ENCODE data around the gene TEPSIN.

The TEPSIN gene

GRCh38 chr17:81270279-81270678 lies 31.4 kb upstream of the TEPSIN start:
- no peaks in the 10 kb centered on the region for H3K4me1 ChIP-seq (ENCODE audit: control insufficient read depth in 1 of 2, insufficient read depth in 2 of 2, low read length in 2 of 2)
- H3K4me3 ChIP-seq (ENCODE audit: low read depth in 1 of 2, low read length in 2 of 2): no peak overlapping the region
- H3K27ac ChIP-seq (ENCODE audit: low read depth, low read length): no peak overlapping the region
- H3K36me3 ChIP-seq (ENCODE audit: control insufficient read depth in 1 of 2, insufficient read depth in 2 of 2, low read length in 2 of 2): peaks cover 38 to 82% of the 10 kb centered on the region in 2 donors
- H3K27me3 ChIP-seq (ENCODE audit: control insufficient read depth in 1 of 2, insufficient read depth in 2 of 2, low read length in 2 of 2): no peaks in the 10 kb centered on the region
- H3K9me3 ChIP-seq (ENCODE audit: control insufficient read depth in 1 of 2, low read length in 2 of 2): no peaks in the 10 kb centered on the region
- no peak overlapping the region for H3K9ac ChIP-seq (ENCODE audit: low read depth in 1 of 2, low read length in 2 of 2)

GRCh38 chr17:81267390-81268067 lies 28.7 kb upstream of the TEPSIN start:
- Histone ChIP-seq H3K36me3 (ENCODE audit: control insufficient read depth in 1 of 2, insufficient read depth in 2 of 2, low read length in 2 of 2) (peaks cover 21 to 78% of the 10 kb centered on the region in 2 donors), H3K27ac (ENCODE audit: low read depth, low read length) (no peak overlapping the region), H3K4me1 (ENCODE audit: control insufficient read depth in 1 of 2, insufficient read depth in 2 of 2, low read length in 2 of 2) (no peaks in the 10 kb centered on the region), H3K4me3 (ENCODE audit: low read depth in 1 of 2, low read length in 2 of 2) (no peak overlapping the region), H3K9ac (ENCODE audit: low read depth in 1 of 2, low read length in 2 of 2) (no peak overlapping the region), H3K9me3 (ENCODE audit: control insufficient read depth in 1 of 2, low read length in 2 of 2) (no peaks in the 10 kb centered on the region), H3K27me3 (ENCODE audit: control insufficient read depth in 1 of 2, insufficient read depth in 2 of 2, low read length in 2 of 2) (no peaks in the 10 kb centered on the region)

GRCh38 chr17:81265576-81265975 lies 26.7 kb upstream of the TEPSIN start:
- Histone ChIP-seq H3K9ac (ENCODE audit: low read depth in 1 of 2, low read length in 2 of 2) (no peak overlapping the region), H3K4me3 (ENCODE audit: low read depth in 1 of 2, low read length in 2 of 2) (no peak overlapping the region), H3K36me3 (ENCODE audit: control insufficient read depth in 1 of 2, insufficient read depth in 2 of 2, low read length in 2 of 2) (peaks cover 17 to 82% of the 10 kb centered on the region in 2 donors), H3K4me1 (ENCODE audit: control insufficient read depth in 1 of 2, insufficient read depth in 2 of 2, low read length in 2 of 2) (no peaks in the 10 kb centered on the region), H3K27ac (ENCODE audit: low read depth, low read length) (no peak overlapping the region), H3K9me3 (ENCODE audit: control insufficient read depth in 1 of 2, low read length in 2 of 2) (no peaks in the 10 kb centered on the region), H3K27me3 (ENCODE audit: control insufficient read depth in 1 of 2, insufficient read depth in 2 of 2, low read length in 2 of 2) (no peaks in the 10 kb centered on the region)

GRCh38 chr17:81264640-81265039 lies 25.8 kb upstream of the TEPSIN start:
- peaks cover 17 to 84% of the 10 kb centered on the region in 2 donors for H3K36me3 ChIP-seq (ENCODE audit: control insufficient read depth in 1 of 2, insufficient read depth in 2 of 2, low read length in 2 of 2)
- no peak overlapping the region for H3K4me3 ChIP-seq (ENCODE audit: low read depth in 1 of 2, low read length in 2 of 2)
- no peaks in the 10 kb centered on the region for H3K9me3 ChIP-seq (ENCODE audit: control insufficient read depth in 1 of 2, low read length in 2 of 2)
- no peaks in the 10 kb centered on the region for H3K4me1 ChIP-seq (ENCODE audit: control insufficient read depth in 1 of 2, insufficient read depth in 2 of 2, low read length in 2 of 2)
- H3K9ac ChIP-seq (ENCODE audit: low read depth in 1 of 2, low read length in 2 of 2): no peak overlapping the region
- no peaks in the 10 kb centered on the region for H3K27me3 ChIP-seq (ENCODE audit: control insufficient read depth in 1 of 2, insufficient read depth in 2 of 2, low read length in 2 of 2)
- no peak overlapping the region for H3K27ac ChIP-seq (ENCODE audit: low read depth, low read length)

GRCh38 chr17:81263371-81264181 lies 24.7 kb upstream of the TEPSIN start:
- no peaks in the 10 kb centered on the region for H3K4me1 ChIP-seq (ENCODE audit: control insufficient read depth in 1 of 2, insufficient read depth in 2 of 2, low read length in 2 of 2)
- no peaks in the 10 kb centered on the region for H3K27me3 ChIP-seq (ENCODE audit: control insufficient read depth in 1 of 2, insufficient read depth in 2 of 2, low read length in 2 of 2)
- H3K27ac ChIP-seq (ENCODE audit: low read depth, low read length): no peak overlapping the region
- H3K9me3 ChIP-seq (ENCODE audit: control insufficient read depth in 1 of 2, low read length in 2 of 2): no peaks in the 10 kb centered on the region
- H3K36me3 ChIP-seq (ENCODE audit: control insufficient read depth in 1 of 2, insufficient read depth in 2 of 2, low read length in 2 of 2): peaks cover 19 to 87% of the 10 kb centered on the region in 2 donors
- no peak overlapping the region for H3K9ac ChIP-seq (ENCODE audit: low read depth in 1 of 2, low read length in 2 of 2)
- no peak overlapping the region for H3K4me3 ChIP-seq (ENCODE audit: low read depth in 1 of 2, low read length in 2 of 2)

- H3K4me1 ChIP-seq (ENCODE audit: control insufficient read depth in 1 of 2, insufficient read depth in 2 of 2, low read length in 2 of 2): no peaks in the 10 kb centered on the region
- H3K4me3 ChIP-seq (ENCODE audit: low read depth in 1 of 2, low read length in 2 of 2): no peak overlapping the region
- H3K27ac ChIP-seq (ENCODE audit: low read depth, low read length): no peak overlapping the region
- peaks cover 23 to 90% of the 10 kb centered on the region in 2 donors for H3K36me3 ChIP-seq (ENCODE audit: control insufficient read depth in 1 of 2, insufficient read depth in 2 of 2, low read length in 2 of 2)
- no peak overlapping the region for H3K9ac ChIP-seq (ENCODE audit: low read depth in 1 of 2, low read length in 2 of 2)
- H3K9me3 ChIP-seq (ENCODE audit: control insufficient read depth in 1 of 2, low read length in 2 of 2): no peaks in the 10 kb centered on the region
- no peaks in the 10 kb centered on the region for H3K27me3 ChIP-seq (ENCODE audit: control insufficient read depth in 1 of 2, insufficient read depth in 2 of 2, low read length in 2 of 2)
These were observed 22.9 kb upstream of the TEPSIN start for GRCh38 chr17:81261582-81262336.

- Histone ChIP-seq H3K27ac (ENCODE audit: low read depth, low read length) (no peak overlapping the region), H3K36me3 (ENCODE audit: control insufficient read depth in 1 of 2, insufficient read depth in 2 of 2, low read length in 2 of 2) (peaks cover 23 to 94% of the 10 kb centered on the region in 2 donors), H3K4me3 (ENCODE audit: low read depth in 1 of 2, low read length in 2 of 2) (no peak overlapping the region)
These were observed 22.2 kb upstream of the TEPSIN start for GRCh38 chr17:81261096-81261495.

GRCh38 chr17:81260641-81261040 lies 21.8 kb upstream of the TEPSIN start:
- Histone ChIP-seq H3K4me3 (ENCODE audit: low read depth in 1 of 2, low read length in 2 of 2) (no peak overlapping the region), H3K27me3 (ENCODE audit: control insufficient read depth in 1 of 2, insufficient read depth in 2 of 2, low read length in 2 of 2) (no peaks in the 10 kb centered on the region), H3K9me3 (ENCODE audit: control insufficient read depth in 1 of 2, low read length in 2 of 2) (no peaks in the 10 kb centered on the region), H3K27ac (ENCODE audit: low read depth, low read length) (no peak overlapping the region), H3K9ac (ENCODE audit: low read depth in 1 of 2, low read length in 2 of 2) (no peak overlapping the region), H3K4me1 (ENCODE audit: control insufficient read depth in 1 of 2, insufficient read depth in 2 of 2, low read length in 2 of 2) (peaks cover 0 to 4% of the 10 kb centered on the region in 2 donors), H3K36me3 (ENCODE audit: control insufficient read depth in 1 of 2, insufficient read depth in 2 of 2, low read length in 2 of 2) (peaks cover 19 to 91% of the 10 kb centered on the region in 2 donors)

More at GRCh38 chr17:81261096-81261495, 22.2 kb upstream of the TEPSIN start:
- H3K4me1 ChIP-seq (ENCODE audit: control insufficient read depth in 1 of 2, insufficient read depth in 2 of 2, low read length in 2 of 2): peaks cover 0 to 1% of the 10 kb centered on the region in 2 donors
- H3K27me3 ChIP-seq (ENCODE audit: control insufficient read depth in 1 of 2, insufficient read depth in 2 of 2, low read length in 2 of 2): no peaks in the 10 kb centered on the region
- H3K9ac ChIP-seq (ENCODE audit: low read depth in 1 of 2, low read length in 2 of 2): no peak overlapping the region
- no peaks in the 10 kb centered on the region for H3K9me3 ChIP-seq (ENCODE audit: control insufficient read depth in 1 of 2, low read length in 2 of 2)

GRCh38 chr17:81260171-81260570 lies 21.3 kb upstream of the TEPSIN start:
- Histone ChIP-seq H3K4me3 (ENCODE audit: low read depth in 1 of 2, low read length in 2 of 2) (no peak overlapping the region), H3K27me3 (ENCODE audit: control insufficient read depth in 1 of 2, insufficient read depth in 2 of 2, low read length in 2 of 2) (no peaks in the 10 kb centered on the region), H3K4me1 (ENCODE audit: control insufficient read depth in 1 of 2, insufficient read depth in 2 of 2, low read length in 2 of 2) (peaks cover 4 to 8% of the 10 kb centered on the region in 2 donors), H3K9me3 (ENCODE audit: control insufficient read depth in 1 of 2, low read length in 2 of 2) (no peaks in the 10 kb centered on the region), H3K9ac (ENCODE audit: low read depth in 1 of 2, low read length in 2 of 2) (no peak overlapping the region), H3K36me3 (ENCODE audit: control insufficient read depth in 1 of 2, insufficient read depth in 2 of 2, low read length in 2 of 2) (peaks cover 15 to 87% of the 10 kb centered on the region in 2 donors), H3K27ac (ENCODE audit: low read depth, low read length) (no peak overlapping the region)
